Muscle of back (tissue), 11 donors: ENCODE results near the gene SLIT3. TPM values are rescaled to one million over a fixed set of nuclear protein-coding genes. Genes with fewer than 3 reads are reported as not detected.
"Not testable (repeated sequence)": the region's sequence is repeated elsewhere in the genome, so short reads cannot be mapped to it uniquely, and the experiment has no call there.

ENCODE experiments used
- DNase-seq, 3 donors: peaks; one replicate each; pipeline versions ENCODE4 v3.0.0 to v3.0.0-alpha.2; 2013
- polyA plus RNA-seq, 10 donors: library from polyadenylated mRNA; unstranded; fragments of 120-200 nt; gene quantifications; one replicate each; pipeline ENCODE4 v1.2.1, GENCODE V29; 2013; ENCODE audit not compliant: insufficient read length in 10 of 10

The SLIT3 gene
- polyA plus RNA-seq, 10 donors = 6.6 to 47.9 (median 10.4) TPM

DNA sequence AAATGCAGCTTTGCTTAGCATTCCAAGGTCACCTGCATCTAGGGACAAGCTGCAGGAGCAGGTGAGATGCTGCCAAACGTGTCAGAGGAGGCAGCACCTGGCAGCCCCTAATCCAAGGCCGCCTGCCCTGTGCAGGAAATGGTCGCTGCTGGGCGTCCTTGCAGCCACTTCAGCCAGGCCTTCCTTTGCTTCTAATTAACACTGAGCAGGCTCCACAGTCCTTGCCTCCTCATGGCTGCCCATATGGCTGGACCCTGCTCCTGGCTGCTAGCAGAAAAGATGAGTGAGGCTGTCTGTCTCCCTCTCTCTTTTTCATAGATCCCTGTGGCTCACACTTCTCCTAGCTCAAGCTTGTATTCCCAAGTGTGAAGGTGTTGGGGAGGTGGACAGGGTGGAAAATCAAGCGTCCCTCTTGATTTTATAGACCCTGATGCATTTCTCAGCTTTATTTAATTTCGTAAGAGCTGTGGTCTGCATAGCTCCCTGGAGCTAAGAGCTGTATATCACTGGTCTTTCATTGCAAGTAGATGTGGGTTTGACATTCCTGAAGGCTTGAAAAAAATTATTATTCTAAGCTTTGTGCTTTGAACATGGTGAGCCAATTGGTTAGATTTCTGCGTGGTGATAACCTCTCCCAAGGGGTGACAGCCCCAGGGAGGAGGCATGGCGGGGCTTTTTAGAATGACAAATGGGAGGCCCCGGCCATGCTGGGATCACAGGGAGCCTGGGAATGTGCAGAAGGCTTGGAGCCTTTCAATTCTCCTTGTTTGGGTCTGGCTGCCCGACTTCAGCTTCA, 193.8 kb downstream of the SLIT3 start:
- DNase-seq = no peak

DNA sequence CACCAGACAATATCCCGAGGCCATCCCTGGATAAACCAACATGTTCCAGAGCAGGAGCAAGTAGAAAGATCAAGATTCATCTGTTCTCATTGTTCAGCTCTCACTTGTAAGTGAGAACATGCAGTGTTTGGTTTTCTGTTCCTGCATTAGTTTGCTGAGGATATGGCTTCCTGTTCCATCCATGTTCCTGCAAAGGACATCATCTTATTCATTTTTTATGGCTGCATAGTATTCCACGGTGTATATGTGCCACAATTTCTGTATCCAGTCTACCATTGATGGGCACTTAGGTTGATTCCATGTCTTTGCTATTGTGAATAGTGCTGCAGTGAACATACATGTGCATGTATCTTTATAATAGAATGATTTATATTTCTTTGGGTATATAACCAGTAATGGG, 195.4 kb downstream of the SLIT3 start:
- not testable (repeated sequence) for DNase-seq

DNA sequence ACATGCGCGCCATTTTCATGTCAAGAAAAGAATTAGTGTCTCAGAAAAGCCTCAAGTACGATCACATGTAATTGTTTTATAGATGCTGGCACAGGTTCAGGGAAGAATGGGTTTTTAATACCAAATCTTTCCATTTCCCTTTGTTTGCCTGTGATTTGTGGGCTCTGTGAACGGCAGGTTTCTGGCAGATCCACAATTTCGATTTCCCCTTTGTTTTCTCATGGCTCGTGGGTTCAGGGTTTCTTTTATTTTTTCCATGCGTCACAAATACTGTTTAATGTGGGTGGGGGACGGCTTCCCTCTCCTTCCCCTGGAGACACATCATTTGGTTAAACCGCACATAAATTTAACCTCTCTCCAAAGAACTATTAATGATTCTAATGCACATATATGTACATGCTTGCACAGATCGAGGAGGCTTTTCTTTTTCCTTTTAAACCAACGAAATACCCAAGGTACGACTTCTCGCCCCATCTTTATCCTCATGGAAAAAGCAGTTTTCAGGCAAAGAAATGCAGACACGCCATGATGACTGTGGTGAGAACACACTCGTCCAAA, 195.9 kb downstream of the SLIT3 start:
- no peak for DNase-seq

DNA sequence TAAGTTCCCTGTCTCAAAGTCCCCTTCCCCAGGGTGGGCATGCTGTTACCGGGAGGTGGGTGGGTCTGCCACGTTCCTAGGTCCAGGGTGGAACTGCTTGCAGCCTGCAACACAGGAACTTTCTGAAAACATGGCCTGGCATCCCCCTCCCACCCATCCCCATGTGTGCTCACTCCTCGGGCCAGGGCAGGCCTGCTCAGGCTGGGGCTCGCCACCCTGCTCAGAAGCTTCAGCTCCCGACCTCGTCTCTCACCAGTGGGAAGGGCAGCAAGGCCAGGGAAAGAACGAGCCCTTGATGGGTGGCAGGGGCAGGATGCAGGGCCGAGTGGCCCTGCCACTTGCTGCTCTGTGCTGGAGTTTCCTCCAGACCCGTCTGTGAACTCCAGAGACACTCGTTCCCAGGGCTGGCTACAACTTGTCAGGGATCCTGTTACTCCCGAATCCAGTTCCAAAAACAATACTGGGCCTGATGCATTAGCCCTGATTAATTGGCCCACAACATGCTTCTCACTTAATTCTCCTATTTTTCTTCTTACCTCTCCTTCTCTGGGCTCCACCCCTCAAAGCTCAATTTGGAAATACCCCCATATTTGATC, 197.3 kb downstream of the SLIT3 start:
- DNase-seq = no peak

DNA sequence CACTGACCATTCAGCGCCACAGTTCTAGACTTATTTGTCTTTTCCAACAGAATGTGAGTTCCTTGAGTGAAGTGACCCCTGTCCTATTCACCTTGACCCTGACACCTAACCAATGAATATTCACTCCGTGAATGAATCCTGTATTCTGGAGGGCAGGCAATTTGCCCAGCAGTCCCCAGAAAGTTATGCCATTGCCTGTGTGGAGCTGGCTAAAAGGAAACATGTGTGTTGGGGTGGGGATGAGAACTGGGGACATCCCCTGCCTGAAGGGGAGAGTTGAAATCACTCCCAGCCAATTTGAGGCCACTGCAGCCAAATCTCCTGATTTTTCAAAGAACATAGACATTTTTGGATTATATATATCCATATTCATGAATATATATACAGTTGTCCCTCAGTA, 199.0 kb downstream of the SLIT3 start:
- no peak for DNase-seq

DNA sequence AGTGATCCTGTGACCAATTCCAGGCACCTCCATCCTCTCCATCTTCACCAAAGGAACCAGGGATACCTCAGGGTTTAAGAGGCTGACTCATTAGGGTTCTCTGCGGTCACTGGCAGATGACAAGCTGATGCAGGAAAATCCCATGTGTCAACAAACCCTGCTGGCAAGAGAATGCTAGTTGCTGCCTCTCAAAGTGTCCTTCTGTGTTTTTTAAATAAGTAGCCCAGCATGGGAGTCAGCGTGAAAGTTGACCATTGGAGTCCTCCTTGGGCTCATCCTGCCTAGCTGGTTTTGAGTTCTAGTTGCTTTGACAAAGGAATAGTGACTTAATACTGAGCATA, 200.2 kb downstream of the SLIT3 start:
- no peak for DNase-seq

DNA sequence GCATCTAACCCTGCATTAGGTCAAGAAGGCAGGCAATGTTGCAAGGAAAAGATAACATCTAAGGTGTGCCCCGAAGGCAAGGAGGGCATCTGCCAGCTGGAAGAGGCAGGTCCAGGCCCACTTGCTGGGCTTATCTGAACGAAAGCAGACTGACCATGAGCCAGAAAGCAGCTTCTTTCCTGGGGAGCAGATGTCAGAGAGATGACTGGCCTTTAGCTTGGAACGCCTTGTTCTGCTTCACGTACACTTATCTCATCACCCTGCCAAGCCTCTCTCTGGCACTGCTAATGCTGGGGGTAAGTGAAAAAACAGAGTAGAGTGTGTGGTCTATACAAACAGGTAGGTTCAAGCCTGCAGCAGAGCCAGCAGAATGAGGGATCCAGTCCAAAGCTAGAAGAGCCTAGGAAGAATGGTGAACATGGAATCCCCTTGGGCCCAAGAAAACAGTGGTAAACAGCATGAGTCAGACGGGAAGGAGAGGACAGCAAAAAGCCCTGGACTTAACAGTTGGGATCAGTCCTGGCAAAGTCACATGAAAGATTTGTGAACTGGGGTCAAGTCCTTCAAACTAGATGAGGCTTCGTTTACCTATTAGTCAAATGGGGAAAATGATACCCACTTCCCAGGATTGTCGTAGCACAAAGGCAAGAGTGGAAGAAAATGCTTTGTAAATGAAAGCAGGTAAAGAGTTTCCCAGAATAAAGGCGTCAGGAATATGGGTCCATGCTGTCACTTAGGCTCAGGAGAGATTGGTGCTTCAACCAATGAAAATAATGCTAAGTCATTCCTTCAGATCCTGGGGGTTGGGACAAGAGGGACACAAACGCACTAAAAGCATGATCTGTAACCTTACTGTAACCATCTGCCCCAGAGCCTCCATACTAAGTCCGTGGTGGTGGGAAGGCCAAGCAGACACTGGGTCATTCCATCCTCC, 200.9 kb downstream of the SLIT3 start:
- DNase-seq = no peak

DNA sequence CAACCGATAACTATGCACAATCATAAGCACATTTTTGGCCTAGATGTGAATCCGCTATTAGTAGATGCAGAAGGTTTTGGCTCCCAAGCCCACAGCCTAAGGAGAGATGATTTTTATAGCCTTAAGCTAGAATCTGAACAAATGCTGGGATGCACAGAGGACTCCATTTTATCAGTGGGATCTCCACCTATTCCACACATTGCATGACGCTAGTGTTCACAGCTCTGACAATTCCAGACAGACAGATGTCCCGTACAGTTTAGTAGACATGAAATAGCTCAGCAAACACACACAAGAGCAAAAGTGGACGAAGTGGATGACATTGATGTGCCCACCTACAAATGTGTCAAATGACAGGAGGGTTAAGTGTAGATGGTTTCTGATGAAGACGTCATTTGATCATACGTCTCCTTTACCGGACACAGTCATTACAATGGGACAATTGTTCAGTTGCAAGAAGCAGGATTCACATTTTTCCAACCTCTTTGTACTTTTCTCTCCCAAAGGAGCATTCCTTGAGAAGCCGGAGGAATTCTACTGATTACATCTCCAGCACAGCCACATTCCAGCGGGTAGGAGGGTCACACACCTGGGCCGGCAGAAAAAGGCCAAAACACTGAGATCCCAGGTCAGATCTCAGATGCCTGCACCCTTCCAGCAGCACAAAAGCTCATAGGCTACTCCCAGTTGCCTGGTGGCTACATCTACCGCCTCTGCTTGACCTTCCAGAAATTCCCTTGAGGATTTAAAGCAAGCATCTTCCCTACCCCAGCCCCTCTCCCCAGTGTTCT, 202.4 kb downstream of the SLIT3 start:
- DNase-seq = no peak

DNA sequence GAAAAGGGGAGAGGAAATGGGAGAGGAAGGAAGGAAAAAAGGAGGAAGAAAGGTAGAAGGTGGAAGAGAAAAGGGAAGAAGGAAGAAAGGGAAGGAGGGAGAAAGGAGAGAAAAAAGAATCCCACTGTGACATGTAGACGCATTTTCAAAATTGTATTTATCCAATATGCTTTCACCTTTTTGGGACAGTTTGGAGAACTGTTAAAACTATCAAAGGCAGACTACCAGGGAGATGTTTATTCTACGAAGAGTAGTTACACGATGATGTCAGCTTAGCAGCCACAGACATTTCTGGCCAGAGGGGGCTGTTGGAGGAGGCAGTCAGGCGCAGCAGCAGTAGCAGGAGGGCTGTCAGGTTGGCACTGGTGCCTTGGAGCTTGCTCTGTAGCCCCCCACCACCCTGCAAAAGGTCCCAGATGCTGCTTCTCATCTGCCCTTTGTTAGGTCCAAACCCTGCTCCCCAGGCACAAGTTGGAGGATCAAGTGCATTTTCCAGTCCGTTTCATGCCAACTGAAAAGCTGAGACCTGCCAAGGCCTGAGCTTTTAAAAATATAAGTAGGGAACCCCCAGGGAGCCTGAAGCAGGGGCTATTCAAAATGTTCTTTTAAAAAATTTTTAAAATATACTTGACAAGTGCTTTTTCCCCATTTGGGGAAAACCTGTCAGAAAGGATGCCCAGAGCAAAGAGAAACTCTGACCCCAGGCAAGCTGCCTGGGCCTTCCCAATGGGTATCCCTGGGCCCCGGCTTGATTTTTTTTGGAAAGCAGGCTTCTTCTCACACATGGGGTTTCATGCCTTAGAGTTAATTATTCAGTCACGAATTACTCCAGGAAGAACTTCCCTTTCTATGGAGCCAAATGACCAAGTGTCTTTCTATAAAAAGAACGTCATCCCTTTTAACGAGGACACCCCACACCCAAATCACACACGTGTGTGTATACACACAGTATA, 203.3 kb downstream of the SLIT3 start:
- peak in 2 of 3 donors; percentile 56 to 83 for DNase-seq

DNA sequence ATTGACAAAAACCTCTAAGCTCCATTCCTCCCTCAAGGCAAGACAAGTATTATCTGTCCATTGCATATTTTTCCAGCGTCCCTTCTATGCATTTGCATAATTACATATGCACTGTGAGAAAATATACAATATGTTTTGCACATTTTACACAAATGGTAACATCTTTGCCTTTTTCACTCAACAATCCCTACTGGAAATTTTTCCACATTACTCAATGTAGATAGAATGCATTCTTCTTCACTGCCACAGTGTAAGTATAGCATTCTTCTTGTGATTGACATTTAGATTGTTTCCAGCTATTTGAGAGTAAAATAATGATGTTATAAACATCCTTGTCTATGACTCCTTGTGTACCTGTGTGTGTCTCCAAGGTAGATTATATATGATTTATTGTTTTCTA, 205.0 kb downstream of the SLIT3 start:
- no peak for DNase-seq

DNA sequence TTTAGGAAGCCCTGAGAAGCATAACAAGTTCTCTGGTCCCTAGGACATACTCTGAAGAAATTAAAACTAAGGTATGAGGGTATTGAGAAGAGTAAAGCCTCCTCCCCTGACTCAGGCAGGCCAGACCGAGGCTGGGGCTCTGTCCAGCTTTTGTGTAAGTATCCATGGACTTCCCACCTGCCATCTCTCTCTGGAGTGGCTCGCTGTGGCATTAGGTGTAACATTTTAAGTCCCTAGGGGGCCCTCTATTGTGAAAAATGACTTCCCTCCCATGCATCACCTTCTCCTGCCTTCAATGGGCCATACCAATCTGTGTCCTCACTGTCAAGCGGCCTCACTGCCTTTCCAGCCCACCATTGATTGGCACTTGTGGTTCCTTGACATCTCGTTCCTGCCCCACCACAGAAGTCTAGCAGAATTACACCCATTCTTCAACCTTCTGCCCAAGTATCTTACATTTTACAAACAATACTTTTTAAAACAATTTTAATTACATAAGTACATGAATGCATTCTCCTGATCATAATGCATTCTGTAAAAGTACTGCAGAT, 205.5 kb downstream of the SLIT3 start:
- no peak for DNase-seq

DNA sequence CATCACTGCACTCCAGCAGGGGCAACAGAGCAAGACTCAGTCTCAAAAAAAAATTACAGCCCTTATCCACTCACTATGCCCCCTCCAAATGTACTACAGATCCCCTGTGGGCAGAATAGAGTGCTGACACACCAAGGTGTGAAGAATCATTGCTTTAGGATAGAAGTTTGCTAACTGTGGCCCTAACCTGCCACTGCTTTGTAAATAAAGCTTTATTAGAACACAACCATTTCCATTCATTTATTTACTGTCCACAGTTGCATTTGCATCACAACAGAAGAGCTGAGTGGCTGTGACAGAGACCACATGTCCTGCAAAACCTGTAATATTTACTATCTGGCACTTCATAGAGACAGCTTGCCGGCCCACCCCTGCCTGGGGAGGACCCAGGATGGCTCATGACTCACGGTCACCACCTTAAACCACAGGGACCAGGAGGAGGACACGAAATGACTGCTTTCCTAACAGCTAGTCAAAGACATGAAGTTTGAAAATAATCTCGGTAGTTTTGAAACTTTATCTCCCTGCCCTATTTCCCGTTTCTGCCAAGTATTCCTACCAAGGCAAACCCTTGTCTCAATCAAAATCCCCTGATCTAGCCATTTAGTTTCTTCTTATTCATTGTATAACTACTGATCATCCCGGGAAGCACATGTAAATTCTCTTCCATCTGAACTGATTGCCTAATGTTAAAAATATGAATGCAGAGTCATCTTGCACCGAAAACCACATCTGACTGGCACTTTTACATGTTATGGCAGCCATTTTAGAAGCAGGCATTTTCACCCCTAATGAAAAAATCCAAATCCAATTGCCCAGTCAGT, 206.1 kb downstream of the SLIT3 start:
- no peak for DNase-seq

DNA sequence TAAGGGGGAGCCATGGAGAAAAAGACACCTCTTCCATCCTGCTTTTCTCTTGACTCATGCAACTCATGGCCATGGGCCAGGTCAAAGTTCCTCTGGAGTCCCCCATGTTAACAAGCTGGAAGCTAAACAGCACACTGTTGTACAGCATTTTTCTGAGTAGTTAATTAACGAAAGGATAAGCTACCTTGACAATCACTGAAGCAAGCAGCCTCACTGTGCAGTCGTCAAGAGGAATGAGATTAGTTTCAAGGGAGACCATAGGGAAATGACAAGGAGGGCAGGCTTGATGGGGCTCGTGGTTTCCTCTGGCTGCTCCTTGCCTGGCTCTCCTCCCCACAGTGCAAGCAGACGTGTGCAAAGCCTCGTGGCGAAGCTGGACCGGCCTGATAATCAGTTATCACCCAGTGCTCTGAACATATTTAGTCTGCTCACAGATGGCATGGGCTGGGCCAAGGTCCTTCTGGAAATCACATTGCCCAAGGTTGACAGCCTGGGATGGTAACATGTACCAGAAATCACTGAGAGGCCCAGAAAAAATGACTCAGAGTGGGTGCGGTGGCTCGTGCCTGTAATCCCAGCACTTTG, 209.5 kb downstream of the SLIT3 start:
- DNase-seq = no peak

DNA sequence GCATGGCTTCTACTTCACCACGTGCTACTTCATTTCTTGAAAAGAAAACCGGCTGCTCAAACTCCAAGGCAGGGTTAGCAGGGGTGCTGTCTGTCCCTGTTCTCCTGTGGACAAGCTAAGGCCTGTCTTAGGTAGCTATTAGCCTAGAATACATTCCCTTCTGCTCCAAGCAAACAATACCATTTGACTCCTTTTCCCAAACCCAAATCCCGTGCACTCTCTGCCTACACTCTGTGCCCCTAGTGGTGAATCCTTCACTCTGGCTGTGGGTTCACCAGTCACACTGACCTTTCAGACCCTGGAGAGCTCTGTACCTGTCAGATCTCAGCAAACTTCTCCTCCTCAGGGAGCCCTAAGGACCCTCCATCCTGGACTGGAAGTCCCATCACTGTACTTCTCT, 211.6 kb downstream of the SLIT3 start:
- DNase-seq = no peak

DNA sequence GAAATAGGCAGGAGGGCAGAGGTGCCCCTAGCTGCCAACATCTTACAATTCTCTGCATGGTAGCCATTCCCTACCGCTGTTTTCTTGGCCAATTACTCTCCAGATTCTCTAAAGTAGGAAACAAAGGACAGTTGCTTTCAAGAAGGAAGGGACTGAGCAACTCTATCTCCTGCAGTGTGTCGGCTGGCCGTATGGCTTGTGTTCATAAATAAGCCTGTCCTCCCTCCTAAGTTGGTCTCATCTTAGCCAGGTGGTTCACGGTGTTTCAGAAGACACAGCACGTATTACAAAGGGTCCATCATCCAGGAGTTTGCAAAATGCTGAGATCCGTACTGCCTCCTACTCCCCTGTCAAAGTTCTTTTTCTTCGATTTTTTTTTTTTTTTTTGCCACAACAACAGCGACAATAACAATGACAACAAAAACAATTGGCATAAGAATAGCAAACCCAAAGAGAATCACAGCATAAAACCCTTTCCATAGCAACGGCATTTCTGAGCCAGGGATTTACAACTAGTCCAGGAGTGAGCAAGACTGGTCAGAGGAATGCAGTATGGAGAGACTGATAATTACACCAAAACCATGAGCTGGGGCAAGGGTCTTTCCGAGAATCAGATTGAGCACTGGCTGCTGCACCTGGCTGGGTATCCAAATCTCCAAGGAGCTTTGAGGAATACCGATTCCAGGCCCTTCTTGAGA, 212.8 kb downstream of the SLIT3 start:
- no peak for DNase-seq

DNA sequence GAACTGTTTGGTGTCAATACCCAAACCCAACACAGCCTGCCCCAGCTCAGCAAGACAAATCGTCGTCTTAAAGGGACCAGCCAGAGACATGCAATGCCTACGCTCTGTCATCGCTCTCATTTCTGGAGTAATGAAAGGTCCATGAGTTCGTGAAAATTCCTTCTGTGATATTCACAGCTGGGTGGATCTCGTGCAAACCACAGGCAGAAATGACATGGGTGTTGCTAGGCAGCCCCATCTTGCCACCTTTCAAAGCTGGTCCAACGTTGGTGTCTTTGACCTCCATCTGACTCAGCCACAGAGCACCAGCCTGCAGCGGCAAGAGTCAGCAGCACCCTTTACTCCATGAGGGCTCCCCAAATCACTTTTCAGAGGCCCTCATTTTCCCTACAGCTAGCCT, 215.3 kb downstream of the SLIT3 start:
- DNase-seq = no peak

DNA sequence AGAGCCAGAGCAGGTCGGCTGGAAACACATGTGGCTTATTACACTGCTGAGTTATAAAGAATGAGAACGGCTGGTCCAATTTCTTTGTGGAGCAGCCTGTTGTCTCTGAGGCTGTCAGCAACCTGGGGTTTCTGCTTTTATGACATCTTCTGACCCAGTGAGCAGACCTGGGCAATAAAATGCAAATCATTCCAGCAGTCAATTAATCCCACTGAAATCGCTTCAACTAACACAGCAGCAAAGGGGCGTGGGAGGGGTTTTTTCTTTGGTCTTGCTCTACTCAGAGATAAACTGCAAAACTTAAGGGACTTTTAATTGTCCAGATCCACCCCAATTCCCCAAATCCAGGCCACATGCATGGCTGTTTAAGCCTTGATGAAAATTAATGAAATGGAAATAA, 215.7 kb downstream of the SLIT3 start:
- no peak for DNase-seq

DNA sequence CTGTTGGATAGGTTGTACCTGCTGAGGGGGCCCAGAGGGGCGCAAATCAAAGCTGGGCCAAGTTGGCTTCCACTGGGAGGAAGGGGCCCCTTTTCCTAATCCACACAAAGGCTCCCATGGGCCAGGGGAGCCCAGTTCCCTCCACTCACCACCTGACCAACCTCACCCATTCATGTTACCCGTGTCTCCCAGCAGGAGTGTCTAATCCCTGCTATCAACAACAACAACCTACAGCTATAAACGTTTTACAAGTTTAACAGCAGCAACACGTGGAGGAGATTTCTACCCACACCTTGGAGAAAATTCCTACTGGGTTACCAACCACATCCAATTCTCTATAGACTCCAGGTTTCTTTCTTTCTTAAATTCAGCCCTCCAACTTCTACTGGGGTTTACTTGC, 216.2 kb downstream of the SLIT3 start:
- DNase-seq = no peak
